T-helper 2 cell treated with Interferon-gamma antibody and Interleukin-4, amounts not matched to agents 5 μg/mL and 100 μg/mL, for 36 hours (primary cell): ENCODE results near the gene CNPY4.
A peak's percentile ranks its signal among the peaks of the same experiment; 100 is the strongest.

ENCODE experiments used
- DNase-seq: peaks from one replicate; pipeline ENCODE4 v3.0.0; 2021; ENCODE audit warnings: low spot score
- H3K27ac Mint-ChIP-seq: one replicate; pipeline ENCODE4 v1.8.0; 2021; ENCODE audit warnings: mild to moderate bottlenecking, mixed read lengths
- H3K27me3 Mint-ChIP-seq: one replicate; pipeline ENCODE4 v1.8.0; 2021; ENCODE audit warnings: low read depth, mixed read lengths
- H3K36me3 Mint-ChIP-seq: one replicate; pipeline ENCODE4 v1.8.0; 2021; ENCODE audit warnings: low read depth, mixed read lengths
- H3K4me1 Mint-ChIP-seq: one replicate; pipeline ENCODE4 v1.8.0; 2021; ENCODE audit warnings: low read depth, mixed read lengths
- H3K4me3 Mint-ChIP-seq: one replicate; pipeline ENCODE4 v1.8.0; 2022; ENCODE audit warnings: mild to moderate bottlenecking, moderate library complexity, mixed read lengths
- H3K9me3 Mint-ChIP-seq: one replicate; pipeline ENCODE4 v1.8.0; 2021; ENCODE audit warnings: mixed read lengths

CNPY4 gene

DNA sequence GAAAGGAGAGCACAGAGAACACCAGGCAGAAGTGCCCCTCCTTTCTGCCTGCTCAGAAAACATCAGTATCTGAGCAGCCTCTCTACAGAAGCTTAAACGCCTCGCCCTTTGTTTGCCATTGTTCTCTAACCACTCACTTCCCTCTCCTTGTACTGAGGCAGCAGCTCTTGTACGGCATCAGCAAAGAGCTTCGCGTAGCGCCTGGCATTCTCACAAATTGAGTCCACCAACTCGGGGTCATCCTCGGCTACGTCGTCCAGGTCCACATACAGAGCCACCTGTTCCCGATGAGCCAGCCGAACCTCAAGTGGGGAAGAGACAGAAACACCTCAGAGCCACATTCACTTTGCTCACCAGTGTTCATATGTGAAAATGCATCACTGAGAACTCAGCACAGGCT is 20.0 kb upstream of the CNPY4 start:
- Mint-ChIP-seq H3K27me3 (no peaks in the 10 kb centered on the region), H3K36me3 (peaks cover 59% of the 10 kb centered on the region)

GRCh38 chr7:100100420-100101015 is 18.9 kb upstream of the CNPY4 start:
- Mint-ChIP-seq H3K27ac (peak overlapping the region; percentile 91), H3K27me3 (no peaks in the 10 kb centered on the region), H3K4me1 (peaks cover 40% of the 10 kb centered on the region), H3K4me3 (peak overlapping the region; percentile 93), H3K36me3 (peaks cover 49% of the 10 kb centered on the region), H3K9me3 (no peaks in the 10 kb centered on the region)
- DNase-seq = peak; percentile 91

More for the DNA sequence above, 20.0 kb upstream of the CNPY4 start:
- Mint-ChIP-seq H3K9me3 (no peaks in the 10 kb centered on the region), H3K27ac (peak overlapping the region; percentile 91), H3K4me3 (peak overlapping the region; percentile 93), H3K4me1 (peaks cover 40% of the 10 kb centered on the region)
- no peak for DNase-seq

GRCh38 chr7:100101016-100101862 is 18.2 kb upstream of the CNPY4 start, which contains the start of the genes AP4M1 and MCM7:
Gene AP4M1, plus strand, starts transcription at chr7:100101643. Its CDS starts 72 bp downstream, at chr7:100101715.
Gene MCM7, minus strand, starts transcription at chr7:100101397. Its CDS starts 103 bp downstream, at chr7:100101294.
- Mint-ChIP-seq H3K36me3 (peaks cover 42% of the 10 kb centered on the region), H3K9me3 (no peaks in the 10 kb centered on the region), H3K4me1 (peaks cover 35% of the 10 kb centered on the region), H3K27ac (peak within 1 kb of the TSS; percentile 91), H3K27me3 (no peaks in the 10 kb centered on the region), H3K4me3 (peak within 1 kb of the TSS; percentile 93)
- DNase-seq = peak; percentile 99

GRCh38 chr7:100102950-100103840 is 16.2 kb upstream of the CNPY4 start:
- H3K9me3 Mint-ChIP-seq = no peaks in the 10 kb centered on the region
- peak overlapping the region; percentile 93 for H3K4me3 Mint-ChIP-seq
- H3K27ac Mint-ChIP-seq = peak overlapping the region; percentile 52
- peaks cover 36% of the 10 kb centered on the region for H3K36me3 Mint-ChIP-seq
- H3K4me1 Mint-ChIP-seq = peaks cover 27% of the 10 kb centered on the region
- no peak for DNase-seq
- H3K27me3 Mint-ChIP-seq = no peaks in the 10 kb centered on the region

DNA sequence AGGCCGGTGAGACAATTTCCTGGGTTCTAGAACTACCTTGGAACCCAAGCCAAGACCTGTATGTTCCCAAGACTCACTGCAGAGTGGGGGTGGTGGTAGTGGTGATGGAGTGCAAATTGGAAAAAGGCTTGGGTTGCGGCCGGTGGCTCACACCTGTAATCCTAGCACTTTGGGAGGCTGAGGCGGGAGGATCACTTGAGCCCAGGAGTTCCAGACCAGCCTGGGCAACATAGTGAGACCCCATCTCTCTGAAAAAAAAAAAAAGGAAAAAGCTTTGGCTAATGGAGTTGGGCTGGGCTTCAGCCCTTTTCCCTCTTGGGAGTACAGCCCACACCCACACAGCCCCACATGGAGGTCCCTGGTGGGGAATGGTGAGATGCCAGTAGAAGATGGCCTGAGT is 13.9 kb upstream of the CNPY4 start:
- no peak overlapping the region for H3K27ac Mint-ChIP-seq
- H3K36me3 Mint-ChIP-seq = peaks cover 30% of the 10 kb centered on the region
- H3K4me3 Mint-ChIP-seq = no peak overlapping the region
- H3K4me1 Mint-ChIP-seq = peaks cover 9% of the 10 kb centered on the region
- H3K27me3 Mint-ChIP-seq = no peaks in the 10 kb centered on the region
- DNase-seq = no peak
- no peaks in the 10 kb centered on the region for H3K9me3 Mint-ChIP-seq

DNA sequence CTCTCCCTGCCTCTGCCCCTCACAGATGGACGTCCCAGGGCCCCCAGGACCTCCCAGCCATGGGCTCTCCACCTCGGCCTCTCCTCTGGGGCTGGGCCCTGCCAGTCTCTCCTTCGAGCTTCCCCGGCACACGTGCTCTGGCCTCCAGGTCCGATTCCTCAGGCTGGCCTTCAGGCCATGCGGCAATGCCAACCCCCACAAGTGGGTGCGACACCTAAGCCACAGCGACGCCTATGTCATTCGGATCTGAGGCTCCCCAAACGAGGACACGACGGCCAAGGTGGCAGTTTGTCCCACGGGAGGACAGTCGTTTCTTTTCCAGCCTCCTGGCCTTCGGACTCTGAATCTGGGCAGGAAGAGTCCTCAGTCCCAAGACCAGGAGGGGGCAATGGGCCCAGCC is 12.8 kb upstream of the CNPY4 start:
- no peak overlapping the region for H3K4me3 Mint-ChIP-seq
- H3K36me3 Mint-ChIP-seq = peaks cover 33% of the 10 kb centered on the region
- peaks cover 9% of the 10 kb centered on the region for H3K4me1 Mint-ChIP-seq
- H3K27me3 Mint-ChIP-seq = no peaks in the 10 kb centered on the region
- no peak for DNase-seq
- no peak overlapping the region for H3K27ac Mint-ChIP-seq
- H3K9me3 Mint-ChIP-seq = no peaks in the 10 kb centered on the region

GRCh38 chr7:100107125-100107737 is 12.2 kb upstream of the CNPY4 start:
- no peak for DNase-seq
- Mint-ChIP-seq H3K9me3 (no peaks in the 10 kb centered on the region), H3K27me3 (no peaks in the 10 kb centered on the region), H3K27ac (no peak overlapping the region), H3K36me3 (peaks cover 33% of the 10 kb centered on the region), H3K4me1 (peaks cover 9% of the 10 kb centered on the region), H3K4me3 (no peak overlapping the region)

- DNase-seq = no peak
- H3K9me3 Mint-ChIP-seq = no peaks in the 10 kb centered on the region
- peaks cover 3% of the 10 kb centered on the region for H3K4me1 Mint-ChIP-seq
- no peak overlapping the region for H3K27ac Mint-ChIP-seq
- H3K27me3 Mint-ChIP-seq = no peaks in the 10 kb centered on the region
- H3K4me3 Mint-ChIP-seq = no peak overlapping the region
- peaks cover 34% of the 10 kb centered on the region for H3K36me3 Mint-ChIP-seq
Observed at GRCh38 chr7:100107890-100108289, 11.5 kb upstream of the CNPY4 start.

DNA sequence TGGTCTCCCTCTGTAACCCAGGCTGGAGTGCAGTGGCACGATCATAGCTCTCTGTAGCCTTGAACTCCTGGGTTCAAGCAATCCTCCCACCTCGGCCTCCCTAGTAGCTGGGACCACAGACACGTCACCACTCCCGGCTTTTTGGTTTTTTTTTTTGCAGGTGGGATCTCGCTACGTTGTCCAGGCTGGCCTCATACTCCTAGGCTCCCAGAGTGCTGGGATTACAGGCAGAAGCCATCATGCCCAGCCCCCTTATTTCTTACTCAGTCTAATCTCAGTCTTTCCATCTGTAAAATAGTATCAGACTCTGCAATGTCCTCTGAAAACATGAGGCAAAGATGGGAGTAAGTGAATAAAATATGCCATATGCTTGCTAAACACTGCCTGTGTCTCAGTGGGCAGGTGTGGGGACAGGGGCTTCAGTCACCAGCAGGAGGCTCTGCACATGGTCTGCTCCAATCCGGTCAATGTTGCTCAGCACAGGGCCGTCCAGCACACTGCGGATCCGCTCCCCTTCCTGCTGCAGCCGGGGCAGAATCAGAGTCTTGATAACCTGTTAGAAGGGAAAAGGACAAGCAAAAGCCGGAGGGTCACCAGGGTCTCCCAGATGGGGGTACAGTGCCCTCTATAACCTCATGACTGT is 9.8 kb upstream of the CNPY4 start:
- Mint-ChIP-seq H3K27me3 (no peaks in the 10 kb centered on the region), H3K36me3 (peaks cover 39% of the 10 kb centered on the region), H3K27ac (no peak overlapping the region), H3K4me1 (no peaks in the 10 kb centered on the region), H3K9me3 (no peaks in the 10 kb centered on the region), H3K4me3 (no peak overlapping the region)
- no peak for DNase-seq

GRCh38 chr7:100111156-100111555 is 8.3 kb upstream of the CNPY4 start:
- DNase-seq = no peak

DNA sequence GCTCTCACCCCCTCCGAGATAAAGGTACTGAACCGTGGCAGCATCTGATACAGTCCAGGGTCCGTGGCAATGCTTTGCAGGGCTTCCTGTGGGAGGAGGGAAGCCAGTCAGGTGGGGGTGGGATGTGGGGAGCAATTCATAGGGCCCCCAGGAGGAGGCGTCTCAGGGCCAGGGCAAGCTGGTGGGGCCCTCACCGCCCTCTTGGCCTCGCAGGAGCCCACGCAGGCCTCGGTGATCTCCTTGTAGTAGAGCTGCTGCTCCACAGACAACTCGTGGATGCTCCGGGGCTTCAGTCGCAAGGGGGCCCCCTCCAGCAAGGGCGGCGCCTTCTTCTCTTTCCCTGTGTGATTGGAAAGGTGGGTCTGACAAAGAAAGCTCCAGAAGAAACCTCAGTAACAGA is 7.5 kb upstream of the CNPY4 start:
- Mint-ChIP-seq H3K4me3 (no peak overlapping the region), H3K27ac (no peak overlapping the region), H3K9me3 (no peaks in the 10 kb centered on the region), H3K36me3 (peaks cover 43% of the 10 kb centered on the region), H3K4me1 (no peaks in the 10 kb centered on the region), H3K27me3 (no peaks in the 10 kb centered on the region)
- no peak for DNase-seq

More at GRCh38 chr7:100111156-100111555, 8.3 kb upstream of the CNPY4 start:
- Mint-ChIP-seq H3K4me1 (no peaks in the 10 kb centered on the region), H3K4me3 (no peak overlapping the region), H3K27me3 (no peaks in the 10 kb centered on the region), H3K36me3 (peaks cover 43% of the 10 kb centered on the region), H3K9me3 (no peaks in the 10 kb centered on the region), H3K27ac (no peak overlapping the region)

DNA sequence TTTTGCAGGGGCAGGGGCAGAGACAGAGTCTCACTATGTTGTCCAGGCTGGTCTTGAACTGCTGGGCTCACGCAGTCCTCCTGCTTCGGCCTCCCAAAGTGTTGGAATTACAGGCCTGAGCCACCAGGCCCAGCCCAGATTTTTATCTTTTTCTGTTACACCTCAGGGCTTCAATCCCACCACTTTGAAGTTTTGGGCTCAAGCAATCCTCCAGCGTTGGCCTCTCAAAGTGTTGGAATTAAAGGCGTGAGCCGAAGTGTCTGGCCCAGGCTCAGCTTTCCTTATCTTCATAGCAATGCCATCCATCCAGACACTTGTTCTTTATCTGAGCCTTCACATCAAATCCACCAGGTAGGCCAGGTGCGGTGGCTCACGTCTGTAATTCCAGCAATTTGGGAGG is 4.4 kb upstream of the CNPY4 start:
- H3K4me1 Mint-ChIP-seq = peaks cover 4% of the 10 kb centered on the region
- DNase-seq = no peak
- H3K9me3 Mint-ChIP-seq = no peaks in the 10 kb centered on the region
- H3K36me3 Mint-ChIP-seq = peaks cover 30% of the 10 kb centered on the region
- no peak overlapping the region for H3K4me3 Mint-ChIP-seq
- no peak overlapping the region for H3K27ac Mint-ChIP-seq
- no peaks in the 10 kb centered on the region for H3K27me3 Mint-ChIP-seq
